DMS 273 (cell line): ENCODE results near the gene AFAP1.
A peak's percentile ranks its signal among the peaks of the same experiment; 100 is the strongest.

ENCODE experiments used
- DNase-seq: peaks from one replicate; lab custom pipeline; 2025; ENCODE audit not compliant: unreplicated experiment; lab: John Stamatoyannopoulos, UW

The AFAP1 gene

GRCh38 chr4:7867701-7868435, 71.8 kb downstream of the AFAP1 start:
- no peak for DNase-seq

DNA sequence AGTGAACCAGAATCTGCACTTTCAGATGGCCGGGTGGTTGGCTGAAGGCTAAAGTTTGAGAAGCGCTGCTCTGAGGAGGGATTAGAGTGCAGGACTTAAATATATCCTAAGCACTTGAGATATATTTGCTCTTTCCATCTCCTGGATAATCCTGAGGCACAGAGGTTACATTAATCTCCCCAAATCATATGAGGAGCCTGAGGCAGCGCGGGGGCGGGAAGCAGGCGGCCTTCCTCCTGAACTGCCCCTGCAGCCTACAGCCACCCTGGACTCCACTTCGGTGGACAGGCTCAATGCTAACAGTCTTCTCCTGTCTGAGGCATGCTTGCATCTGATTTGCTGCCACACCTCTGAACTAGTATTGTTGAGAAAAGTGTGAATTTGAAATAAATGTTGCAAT, 72.5 kb downstream of the AFAP1 start:
- no peak for DNase-seq

DNA sequence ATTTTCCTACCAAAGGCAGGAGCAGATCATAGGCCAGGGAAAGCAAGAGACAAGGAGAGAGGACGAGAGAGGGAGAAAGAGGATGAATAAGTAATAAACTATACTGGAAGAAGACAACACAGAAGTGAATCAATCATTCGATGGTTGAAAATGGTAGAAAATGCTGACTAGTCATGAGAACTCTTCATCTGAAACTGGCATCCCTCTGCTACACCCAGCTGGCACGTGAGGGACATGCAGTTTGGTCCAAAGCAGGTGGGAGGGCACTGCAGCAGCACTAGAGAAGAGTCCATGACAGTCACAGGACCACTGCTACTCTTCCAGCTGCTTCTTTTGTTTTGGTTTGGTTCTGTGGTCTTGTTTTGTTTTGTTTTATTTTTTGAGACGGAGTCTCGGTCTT, 74.1 kb downstream of the AFAP1 start:
- DNase-seq: no peak

DNA sequence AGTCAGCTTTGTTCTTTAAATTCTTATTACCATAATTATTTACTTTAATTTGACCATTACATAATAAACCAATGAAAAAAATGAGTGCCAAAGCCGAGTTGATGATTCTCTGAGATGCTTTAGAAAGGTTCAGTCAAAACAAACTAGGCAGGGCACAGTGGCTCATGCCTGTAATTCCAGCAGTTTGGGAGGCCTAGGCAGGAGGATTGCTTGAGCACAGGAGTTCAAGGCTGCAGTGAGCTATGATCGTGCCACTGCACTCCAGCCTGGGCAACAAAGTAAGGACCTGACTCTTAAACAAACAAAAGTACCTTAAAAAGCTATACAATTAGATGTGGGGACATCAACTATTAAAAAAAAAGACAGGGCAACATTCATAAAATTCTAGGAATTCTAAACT, 75.0 kb downstream of the AFAP1 start:
- no peak for DNase-seq

GRCh38 chr4:7863911-7864681, 75.6 kb downstream of the AFAP1 start:
- DNase-seq: no peak

GRCh38 chr4:7862561-7863192, 77.0 kb downstream of the AFAP1 start:
- DNase-seq: peak; percentile 40

DNA sequence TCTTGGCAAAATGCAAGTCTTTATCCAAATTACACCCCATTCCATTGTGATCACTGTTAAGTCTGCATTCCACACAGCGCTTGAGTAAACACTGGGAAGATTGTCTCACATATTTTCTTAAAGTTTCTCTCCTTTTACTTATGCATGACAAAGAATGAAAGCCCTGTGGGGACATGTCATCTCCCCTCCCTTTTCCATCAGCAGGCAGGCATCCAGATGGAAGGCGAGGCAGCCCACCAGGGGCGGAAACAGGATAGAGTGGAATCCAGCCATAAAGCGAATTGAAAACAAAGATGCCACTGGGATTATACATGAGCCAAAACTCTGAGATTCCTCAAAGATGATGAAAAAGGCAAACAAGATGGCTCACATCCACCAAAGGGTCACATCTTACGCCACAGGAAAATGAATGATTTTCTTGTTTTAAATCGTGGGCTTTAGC, 78.2 kb downstream of the AFAP1 start:
- DNase-seq: peak; percentile 32

DNA sequence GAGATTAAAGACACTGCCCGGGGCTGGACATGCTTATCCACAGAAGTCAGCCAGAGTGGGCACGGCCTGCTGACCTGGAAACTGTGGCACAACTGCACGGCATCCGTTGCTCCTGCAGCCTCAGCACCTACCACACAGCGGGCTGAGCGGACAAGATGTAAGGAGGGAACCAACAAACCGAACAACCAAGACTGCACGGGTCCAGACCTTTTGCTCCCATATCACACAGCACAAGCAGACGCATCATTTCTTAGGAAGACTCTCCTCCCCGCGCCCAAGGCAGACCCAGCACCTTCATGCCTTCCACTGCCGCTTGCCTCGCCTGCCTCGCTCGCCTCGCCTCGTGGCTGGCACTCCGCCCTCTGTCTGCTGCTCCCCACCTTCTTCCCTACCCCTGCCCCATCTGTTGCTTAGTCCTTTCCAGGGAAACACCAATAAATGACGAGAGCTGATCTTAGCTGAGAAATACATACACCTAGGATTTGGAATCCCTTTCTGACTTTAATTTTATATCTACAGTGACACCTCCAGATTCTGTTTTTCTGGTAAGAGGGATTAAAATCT, 79.0 kb downstream of the AFAP1 start:
- DNase-seq: peak; percentile 89

DNA sequence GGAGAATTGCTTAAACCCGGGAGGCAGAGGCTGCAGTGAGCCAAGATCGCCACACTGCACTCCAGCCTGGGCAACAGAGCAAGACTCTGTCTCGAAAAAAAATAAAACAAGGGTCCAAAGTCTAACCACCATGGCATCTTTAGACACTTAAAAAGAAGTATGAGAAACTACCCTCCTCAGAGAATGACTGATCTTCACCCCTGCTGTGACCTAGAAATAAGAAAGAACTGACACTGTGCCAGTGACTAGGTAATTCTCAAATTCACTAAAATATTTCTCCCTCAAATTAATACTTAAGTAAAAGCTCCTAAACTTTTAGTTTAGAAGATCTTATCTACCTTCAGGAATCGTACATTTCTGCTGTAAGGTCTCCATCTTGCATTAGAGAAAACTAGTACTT, 80.3 kb downstream of the AFAP1 start:
- no peak for DNase-seq

GRCh38 chr4:7858498-7858897, 81.2 kb downstream of the AFAP1 start:
- DNase-seq: no peak

- no peak for DNase-seq
Observed at GRCh38 chr4:7857993-7858392, 81.7 kb downstream of the AFAP1 start.

DNA sequence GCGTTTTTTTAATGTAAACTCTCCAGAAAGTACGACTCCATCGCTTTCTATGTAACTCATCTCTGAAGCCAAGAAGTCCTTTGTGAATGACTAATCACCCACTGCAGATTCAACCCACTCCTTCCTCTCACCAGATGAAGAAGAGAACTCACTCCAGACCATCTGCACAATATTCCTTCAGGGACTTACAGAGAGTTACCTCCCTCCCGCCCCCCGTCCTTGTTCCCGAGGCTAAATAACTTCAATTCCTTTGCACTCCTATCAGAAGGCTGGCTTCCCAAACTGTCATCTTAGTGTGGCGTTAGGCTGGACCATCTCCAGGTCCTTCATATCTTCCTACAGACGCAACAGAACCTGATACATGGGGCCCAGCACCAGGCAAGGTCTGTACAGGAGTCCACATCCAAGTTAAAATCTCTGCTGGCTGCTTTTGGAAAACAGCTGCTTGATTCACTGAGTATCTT, 82.4 kb downstream of the AFAP1 start:
- peak; percentile 48 for DNase-seq

DNA sequence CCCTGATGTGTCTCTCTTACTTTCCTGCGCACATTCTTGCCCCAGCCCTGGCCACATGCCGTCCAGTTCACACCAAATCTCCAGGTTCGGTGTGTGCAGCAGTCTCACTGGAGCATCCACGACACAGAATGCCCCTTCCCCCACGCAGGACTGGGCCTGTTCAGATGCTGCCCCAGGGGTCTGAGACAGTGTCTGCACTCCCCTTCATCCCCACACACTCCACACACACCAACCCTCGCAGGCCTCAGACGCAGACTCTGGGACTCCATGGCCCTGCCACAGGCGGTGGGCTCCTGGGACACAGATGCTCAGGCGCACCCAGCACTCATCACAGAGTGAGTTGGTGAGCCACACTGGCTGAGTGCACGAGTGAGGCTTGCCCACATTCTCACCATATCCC, 83.9 kb downstream of the AFAP1 start:
- DNase-seq: no peak

DNA sequence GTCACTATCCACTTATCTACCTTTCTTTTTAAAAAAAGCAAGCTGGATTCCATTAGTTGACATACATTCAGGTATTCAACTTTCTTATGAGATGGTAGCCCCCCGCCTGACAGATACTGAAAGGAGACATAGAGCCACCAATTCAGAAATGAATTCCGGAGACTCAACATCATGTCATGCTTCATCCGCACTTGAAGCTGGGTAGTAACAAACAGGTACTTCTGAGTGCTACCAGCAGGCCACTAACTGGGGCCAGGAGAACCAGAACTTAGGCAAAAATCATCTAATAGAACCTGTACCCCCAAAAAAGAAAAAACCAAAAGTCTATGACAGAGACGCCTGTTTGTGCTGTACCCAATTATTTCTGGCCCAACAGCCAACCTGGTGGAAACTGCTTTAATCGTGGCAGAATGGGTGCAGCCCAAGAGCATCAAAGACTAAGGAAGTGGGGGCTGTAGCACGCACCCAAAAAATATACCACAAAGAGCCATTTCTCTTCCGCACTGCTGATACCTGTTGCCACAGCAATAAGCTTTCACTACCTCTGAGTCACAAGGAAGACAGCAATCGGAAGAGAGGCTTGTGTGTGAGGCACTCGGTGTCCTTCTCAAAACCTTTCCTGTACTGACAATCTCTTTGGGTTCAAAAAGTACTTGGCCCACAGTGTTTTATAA, 84.8 kb downstream of the AFAP1 start:
- DNase-seq: no peak

GRCh38 chr4:7854216-7854615, 85.4 kb downstream of the AFAP1 start:
- DNase-seq: peak; percentile 20

GRCh38 chr4:7853271-7853670, 86.4 kb downstream of the AFAP1 start:
- no peak for DNase-seq

DNA sequence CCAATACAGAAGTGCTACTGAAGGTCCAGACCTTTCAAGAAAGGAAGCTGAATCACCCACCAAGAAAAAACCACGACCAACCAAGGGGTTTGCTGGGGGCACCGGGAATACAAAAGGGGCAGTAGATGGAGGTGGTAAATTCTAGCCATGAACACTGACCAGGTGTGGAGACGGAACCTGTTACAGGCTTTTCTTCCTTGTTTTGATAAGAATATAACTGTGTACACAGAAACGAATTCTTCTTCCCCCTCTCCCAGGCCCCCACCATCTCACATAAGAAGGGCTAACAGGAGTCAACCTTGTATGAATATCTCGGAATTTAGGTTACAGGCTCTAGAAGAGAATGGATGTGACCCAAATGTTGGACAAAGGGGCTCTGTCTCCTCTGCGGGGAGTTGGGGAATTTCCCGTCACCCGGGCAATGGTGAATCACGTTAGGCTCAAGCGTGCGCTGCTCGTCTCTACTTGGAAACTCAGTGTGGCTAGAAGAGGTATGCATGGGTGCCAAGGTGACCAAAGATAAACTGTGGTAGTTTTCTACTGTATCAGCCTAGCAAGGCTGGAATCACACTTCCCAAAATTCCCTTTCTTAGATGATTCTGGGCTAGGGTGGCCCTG, 87.0 kb downstream of the AFAP1 start:
- DNase-seq: no peak

DNA sequence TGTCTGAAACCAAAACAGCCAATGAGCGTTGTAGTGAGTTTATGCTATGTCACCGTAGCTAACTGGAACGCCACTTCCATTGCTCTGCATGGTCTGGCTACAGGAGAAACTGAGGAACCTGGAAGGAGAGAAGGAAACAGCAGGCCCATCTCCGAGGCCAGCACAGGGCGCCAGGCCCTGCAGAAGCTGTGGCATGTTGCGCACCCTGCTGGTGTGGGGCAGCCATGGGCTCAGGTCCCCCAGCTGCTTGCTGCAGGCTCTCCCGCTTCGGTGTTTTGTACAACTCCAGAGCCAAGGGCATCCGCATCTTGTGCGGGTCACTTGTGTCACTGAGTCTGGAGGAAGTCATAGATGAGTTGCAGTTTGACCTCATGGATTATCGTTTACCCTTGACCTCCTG, 89.2 kb downstream of the AFAP1 start:
- DNase-seq: no peak

DNA sequence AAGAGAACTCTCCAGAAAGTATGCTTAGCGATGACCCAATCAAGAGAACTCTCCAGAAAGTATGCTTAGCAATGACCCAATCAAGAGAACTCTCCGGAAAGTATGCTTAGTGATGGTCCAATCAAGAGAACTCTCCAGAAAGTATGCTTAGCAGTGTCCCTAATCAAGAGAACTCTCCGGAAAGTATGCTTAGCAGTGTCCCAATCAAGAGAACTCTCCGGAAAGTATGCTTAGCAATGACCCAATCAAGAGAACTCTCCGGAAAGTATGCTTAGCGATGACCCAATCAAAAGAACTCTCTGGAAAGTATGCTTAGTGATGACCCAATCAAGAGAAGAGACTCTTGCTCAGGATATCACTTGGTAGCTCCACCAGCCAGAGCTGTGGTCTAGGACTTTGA, 92.5 kb downstream of the AFAP1 start:
- DNase-seq: no peak

- DNase-seq: peak; percentile 23
Observed at GRCh38 chr4:7845493-7846128, 94.0 kb downstream of the AFAP1 start.
